ENCODE data around the gene PKHD1.

DNA sequence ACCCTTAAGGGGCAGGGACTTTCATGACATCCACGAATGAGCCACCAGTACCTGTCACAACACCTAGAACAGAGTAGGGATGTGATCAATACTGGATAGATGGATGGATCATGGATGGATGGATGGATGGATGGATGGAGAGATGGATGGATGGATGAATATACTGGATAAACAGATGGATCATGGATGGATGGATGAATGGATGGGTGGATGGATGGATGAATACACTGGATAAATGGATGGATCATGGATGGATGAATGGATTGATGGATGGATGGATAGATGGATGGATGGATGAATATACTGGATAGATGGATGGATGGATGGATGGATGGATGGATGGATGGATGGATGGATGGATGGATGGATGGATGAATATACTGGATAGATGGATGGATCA, 73.0 kb downstream of the PKHD1 start:
- TF ChIP-seq, protein P1, sequence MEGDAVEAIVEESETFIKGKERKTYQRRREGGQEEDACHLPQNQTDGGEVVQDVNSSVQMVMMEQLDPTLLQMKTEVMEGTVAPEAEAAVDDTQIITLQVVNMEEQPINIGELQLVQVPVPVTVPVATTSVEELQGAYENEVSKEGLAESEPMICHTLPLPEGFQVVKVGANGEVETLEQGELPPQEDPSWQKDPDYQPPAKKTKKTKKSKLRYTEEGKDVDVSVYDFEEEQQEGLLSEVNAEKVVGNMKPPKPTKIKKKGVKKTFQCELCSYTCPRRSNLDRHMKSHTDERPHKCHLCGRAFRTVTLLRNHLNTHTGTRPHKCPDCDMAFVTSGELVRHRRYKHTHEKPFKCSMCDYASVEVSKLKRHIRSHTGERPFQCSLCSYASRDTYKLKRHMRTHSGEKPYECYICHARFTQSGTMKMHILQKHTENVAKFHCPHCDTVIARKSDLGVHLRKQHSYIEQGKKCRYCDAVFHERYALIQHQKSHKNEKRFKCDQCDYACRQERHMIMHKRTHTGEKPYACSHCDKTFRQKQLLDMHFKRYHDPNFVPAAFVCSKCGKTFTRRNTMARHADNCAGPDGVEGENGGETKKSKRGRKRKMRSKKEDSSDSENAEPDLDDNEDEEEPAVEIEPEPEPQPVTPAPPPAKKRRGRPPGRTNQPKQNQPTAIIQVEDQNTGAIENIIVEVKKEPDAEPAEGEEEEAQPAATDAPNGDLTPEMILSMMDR (IDR thresholded peaks at IDR 0.05; ENCODE audit: insufficient read depth, low read length): no peak
- TF ChIP-seq POLR2AphosphoS5 (IDR thresholded peaks at IDR 0.05; ENCODE audit: low read depth): no peak
- TF ChIP-seq, protein P2, sequence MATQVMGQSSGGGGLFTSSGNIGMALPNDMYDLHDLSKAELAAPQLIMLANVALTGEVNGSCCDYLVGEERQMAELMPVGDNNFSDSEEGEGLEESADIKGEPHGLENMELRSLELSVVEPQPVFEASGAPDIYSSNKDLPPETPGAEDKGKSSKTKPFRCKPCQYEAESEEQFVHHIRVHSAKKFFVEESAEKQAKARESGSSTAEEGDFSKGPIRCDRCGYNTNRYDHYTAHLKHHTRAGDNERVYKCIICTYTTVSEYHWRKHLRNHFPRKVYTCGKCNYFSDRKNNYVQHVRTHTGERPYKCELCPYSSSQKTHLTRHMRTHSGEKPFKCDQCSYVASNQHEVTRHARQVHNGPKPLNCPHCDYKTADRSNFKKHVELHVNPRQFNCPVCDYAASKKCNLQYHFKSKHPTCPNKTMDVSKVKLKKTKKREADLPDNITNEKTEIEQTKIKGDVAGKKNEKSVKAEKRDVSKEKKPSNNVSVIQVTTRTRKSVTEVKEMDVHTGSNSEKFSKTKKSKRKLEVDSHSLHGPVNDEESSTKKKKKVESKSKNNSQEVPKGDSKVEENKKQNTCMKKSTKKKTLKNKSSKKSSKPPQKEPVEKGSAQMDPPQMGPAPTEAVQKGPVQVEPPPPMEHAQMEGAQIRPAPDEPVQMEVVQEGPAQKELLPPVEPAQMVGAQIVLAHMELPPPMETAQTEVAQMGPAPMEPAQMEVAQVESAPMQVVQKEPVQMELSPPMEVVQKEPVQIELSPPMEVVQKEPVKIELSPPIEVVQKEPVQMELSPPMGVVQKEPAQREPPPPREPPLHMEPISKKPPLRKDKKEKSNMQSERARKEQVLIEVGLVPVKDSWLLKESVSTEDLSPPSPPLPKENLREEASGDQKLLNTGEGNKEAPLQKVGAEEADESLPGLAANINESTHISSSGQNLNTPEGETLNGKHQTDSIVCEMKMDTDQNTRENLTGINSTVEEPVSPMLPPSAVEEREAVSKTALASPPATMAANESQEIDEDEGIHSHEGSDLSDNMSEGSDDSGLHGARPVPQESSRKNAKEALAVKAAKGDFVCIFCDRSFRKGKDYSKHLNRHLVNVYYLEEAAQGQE (IDR thresholded peaks at IDR 0.05; ENCODE audit: insufficient replicate concordance, low read depth): no peak
- TF ChIP-seq GABPA (IDR thresholded peaks at IDR 0.05; ENCODE audit: low read depth): no peak

Data from HL-60 (cell line).